ENCODE results near the gene ANKRD2. TPM values are rescaled to one million over a fixed set of nuclear protein-coding genes. Genes with fewer than 3 reads are reported as not detected.

The ANKRD2 gene
- total RNA-seq, 6 donors from 2014 or later: 0.67 to 2.4 (median 1.1) TPM; not detected in 1

- Histone ChIP-seq H3K27me3 (no peaks in the 10 kb centered on the region), H3K9me3 (no peaks in the 10 kb centered on the region), H3K4me1 (no peaks in the 10 kb centered on the region), H3K4me3 (no peak overlapping the region), H3K36me3 (peaks cover 0 to 2% (median 0%) of the 10 kb centered on the region in 4 donors), H3K27ac (no peak overlapping the region)
- TF ChIP-seq POLR2A (IDR thresholded peaks at IDR 0.05) (no peak), EP300 (IDR thresholded peaks at IDR 0.05) (no peak)
- ATAC-seq (ENCODE audit: low FRiP score in 2 of 2) (no peak), DNase-seq (no peak)
- 76 to 93% methylated on average over 7 to 12 of the region's 12 CpGs for WGBS, 2 donors
These were observed 38.9 kb downstream of the ANKRD2 start for GRCh38 chr10:97611473-97611872.

- Histone ChIP-seq H3K27me3 (no peaks in the 10 kb centered on the region), H3K4me3 (no peak overlapping the region), H3K4me1 (no peaks in the 10 kb centered on the region), H3K27ac (no peak overlapping the region), H3K9me3 (no peaks in the 10 kb centered on the region), H3K36me3 (peaks cover 0 to 2% (median 0%) of the 10 kb centered on the region in 4 donors)
- TF ChIP-seq POLR2AphosphoS5 (IDR thresholded peaks at IDR 0.05): no peak
- TF ChIP-seq, protein P1, sequence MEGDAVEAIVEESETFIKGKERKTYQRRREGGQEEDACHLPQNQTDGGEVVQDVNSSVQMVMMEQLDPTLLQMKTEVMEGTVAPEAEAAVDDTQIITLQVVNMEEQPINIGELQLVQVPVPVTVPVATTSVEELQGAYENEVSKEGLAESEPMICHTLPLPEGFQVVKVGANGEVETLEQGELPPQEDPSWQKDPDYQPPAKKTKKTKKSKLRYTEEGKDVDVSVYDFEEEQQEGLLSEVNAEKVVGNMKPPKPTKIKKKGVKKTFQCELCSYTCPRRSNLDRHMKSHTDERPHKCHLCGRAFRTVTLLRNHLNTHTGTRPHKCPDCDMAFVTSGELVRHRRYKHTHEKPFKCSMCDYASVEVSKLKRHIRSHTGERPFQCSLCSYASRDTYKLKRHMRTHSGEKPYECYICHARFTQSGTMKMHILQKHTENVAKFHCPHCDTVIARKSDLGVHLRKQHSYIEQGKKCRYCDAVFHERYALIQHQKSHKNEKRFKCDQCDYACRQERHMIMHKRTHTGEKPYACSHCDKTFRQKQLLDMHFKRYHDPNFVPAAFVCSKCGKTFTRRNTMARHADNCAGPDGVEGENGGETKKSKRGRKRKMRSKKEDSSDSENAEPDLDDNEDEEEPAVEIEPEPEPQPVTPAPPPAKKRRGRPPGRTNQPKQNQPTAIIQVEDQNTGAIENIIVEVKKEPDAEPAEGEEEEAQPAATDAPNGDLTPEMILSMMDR (IDR thresholded peaks at IDR 0.05): peak in 5 of 6 experiments; percentile 17 to 59 (median 25)
- DNase-seq (peak in 1 of 2 donors; percentile 26), ATAC-seq (ENCODE audit: low FRiP score in 2 of 2) (peak in 1 of 2 donors; percentile 85)
- 27 to 51% methylated on average over 2 of the region's 2 CpGs for WGBS, 2 donors
These were observed 39.8 kb downstream of the ANKRD2 start for GRCh38 chr10:97612386-97612785.

DNA sequence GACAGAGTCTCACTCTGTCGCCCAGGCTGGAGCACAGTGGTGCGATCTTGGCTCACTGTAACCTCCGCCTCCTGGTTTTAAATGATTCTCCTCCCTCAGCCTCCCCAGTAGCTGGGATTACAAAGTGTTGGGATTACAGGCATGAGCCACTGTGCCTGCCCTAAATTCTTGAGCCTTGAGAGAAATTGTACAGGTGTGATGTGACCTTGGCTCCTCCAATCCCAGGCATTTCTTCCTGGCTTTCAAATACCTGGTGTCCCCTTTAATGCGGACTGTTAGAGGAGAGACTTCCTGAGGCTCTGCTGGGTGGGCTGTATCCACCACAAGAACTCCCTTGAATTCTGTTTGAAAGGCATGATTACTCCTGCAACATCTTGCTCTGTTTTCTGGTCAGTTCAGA lies 45.7 kb downstream of the ANKRD2 start:
- DNase-seq (no peak), ATAC-seq (ENCODE audit: low FRiP score in 2 of 2) (no peak)
- WGBS, 2 donors: 98 to 99% methylated on average over 4 of the region's 4 CpGs
- H3K27me3 ChIP-seq: no peaks in the 10 kb centered on the region
- H3K36me3 ChIP-seq: peaks cover 0 to 2% (median 0%) of the 10 kb centered on the region in 4 donors
- TF ChIP-seq, protein P1 (IDR thresholded peaks at IDR 0.05): no peak
- TF ChIP-seq POLR2A (IDR thresholded peaks at IDR 0.05): no peak
- H3K4me3 ChIP-seq: no peak overlapping the region
- no peaks in the 10 kb centered on the region for H3K9me3 ChIP-seq
- no peaks in the 10 kb centered on the region for H3K4me1 ChIP-seq
- H3K27ac ChIP-seq: no peak overlapping the region

DNA sequence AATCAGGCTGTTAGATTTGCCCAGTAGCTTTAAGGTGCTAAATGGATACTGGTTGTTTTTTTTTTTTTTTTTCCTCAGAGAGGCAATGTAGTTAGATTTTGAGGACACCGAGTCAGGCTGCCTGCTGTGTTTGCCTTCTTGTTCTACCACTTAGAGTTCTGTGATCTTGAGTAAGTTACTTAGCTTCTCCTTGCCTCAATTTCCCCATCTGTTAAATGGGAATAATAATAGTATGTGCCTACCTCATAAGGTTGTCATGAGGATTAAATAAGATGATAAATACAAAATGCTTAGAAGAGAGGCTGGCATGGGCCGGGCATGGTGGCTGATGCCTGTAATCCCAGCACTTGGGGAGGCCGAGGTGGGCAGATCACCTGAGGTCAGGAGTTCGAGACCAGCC lies 46.2 kb downstream of the ANKRD2 start:
- Histone ChIP-seq H3K27ac (no peak overlapping the region), H3K9me3 (no peaks in the 10 kb centered on the region), H3K4me3 (no peak overlapping the region), H3K36me3 (peaks cover 0 to 2% (median 0%) of the 10 kb centered on the region in 4 donors), H3K27me3 (no peaks in the 10 kb centered on the region), H3K4me1 (no peaks in the 10 kb centered on the region)
- TF ChIP-seq, protein P1 (IDR thresholded peaks at IDR 0.05): no peak
- TF ChIP-seq EP300 (IDR thresholded peaks at IDR 0.05): no peak
- no peak for TF ChIP-seq POLR2A (IDR thresholded peaks at IDR 0.05)
- TF ChIP-seq POLR2AphosphoS5 (IDR thresholded peaks at IDR 0.05): no peak
- DNase-seq (no peak), ATAC-seq (ENCODE audit: low FRiP score in 2 of 2) (no peak)
- 95 to 98% methylated on average over 4 of the region's 4 CpGs for WGBS, 2 donors

DNA sequence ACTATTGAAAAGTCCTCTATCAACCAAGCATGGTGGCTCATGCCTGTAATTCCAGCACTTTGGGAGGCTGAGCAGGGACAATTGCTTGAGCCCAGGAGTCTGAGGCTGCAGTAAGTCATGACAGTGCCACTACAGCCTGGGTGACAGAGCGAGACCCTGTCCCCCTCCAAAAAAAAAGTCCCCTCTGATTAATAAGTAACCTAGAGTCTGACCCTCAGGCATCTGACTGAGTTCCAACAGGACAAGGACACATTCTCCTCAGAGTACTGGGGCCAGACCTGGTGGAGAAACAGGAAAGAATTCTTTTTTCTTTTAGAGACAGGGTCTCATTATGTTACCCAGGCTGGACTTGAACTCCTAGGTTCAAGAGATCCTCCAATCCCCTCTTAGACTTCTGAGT lies 50.7 kb downstream of the ANKRD2 start:
- Histone ChIP-seq H3K4me1 (peaks cover 0 to 4% (median 2%) of the 10 kb centered on the region in 4 donors), H3K4me3 (no peak overlapping the region), H3K27ac (no peak overlapping the region), H3K9me3 (no peaks in the 10 kb centered on the region), H3K27me3 (no peaks in the 10 kb centered on the region), H3K36me3 (no peaks in the 10 kb centered on the region)
- WGBS, 2 donors: 71 to 81% methylated on average over 1 of the region's 1 CpG
- TF ChIP-seq EP300 (IDR thresholded peaks at IDR 0.05): no peak
- TF ChIP-seq, protein P1 (IDR thresholded peaks at IDR 0.05): no peak
- TF ChIP-seq POLR2AphosphoS5 (IDR thresholded peaks at IDR 0.05): no peak
- no peak for TF ChIP-seq POLR2A (IDR thresholded peaks at IDR 0.05)
- ATAC-seq (ENCODE audit: low FRiP score in 2 of 2): no peak
- no peak for DNase-seq
